ENCODE measurements around the gene SEMA5A.
"Not testable (repeated sequence)": the region's sequence is repeated elsewhere in the genome, so short reads cannot be mapped to it uniquely, and the experiment has no call there.

Gene SEMA5A

DNA sequence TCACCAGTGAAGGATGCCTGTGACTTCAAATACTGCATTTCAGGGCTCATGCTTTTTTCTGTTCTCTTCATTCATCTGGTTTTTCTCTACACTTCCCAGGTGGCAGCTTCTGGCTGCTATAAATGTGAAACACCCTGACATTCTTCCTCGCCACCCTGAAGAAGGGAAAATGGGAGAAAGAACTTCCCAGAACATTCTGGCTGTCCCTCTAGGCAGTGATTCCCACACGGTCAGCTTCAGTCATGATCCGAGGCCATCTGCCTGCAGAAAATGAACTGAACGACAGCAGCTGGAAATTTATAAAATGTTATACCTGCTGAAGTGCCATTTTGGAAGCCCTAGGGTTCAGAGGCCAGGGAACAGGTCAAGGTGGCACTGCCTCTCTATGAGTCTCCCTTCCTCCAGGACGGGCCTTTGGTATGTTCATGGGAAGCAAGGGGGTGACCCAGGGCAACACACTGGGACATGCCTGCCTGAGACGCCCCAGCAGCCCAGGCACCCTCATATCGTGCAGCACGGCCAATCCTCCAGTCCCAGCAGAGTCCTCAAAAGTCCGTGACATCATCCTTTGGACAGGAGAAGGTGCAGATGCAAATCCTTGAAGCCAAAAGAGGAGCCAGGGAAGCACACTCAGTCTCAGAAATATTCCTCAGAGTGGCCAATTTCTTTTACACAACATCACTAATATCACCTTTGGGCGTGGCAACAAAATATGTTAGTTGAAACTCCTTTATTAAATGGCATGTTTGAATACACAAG, 107.1 kb downstream of the SEMA5A start:
- DNase-seq, result no peak

DNA sequence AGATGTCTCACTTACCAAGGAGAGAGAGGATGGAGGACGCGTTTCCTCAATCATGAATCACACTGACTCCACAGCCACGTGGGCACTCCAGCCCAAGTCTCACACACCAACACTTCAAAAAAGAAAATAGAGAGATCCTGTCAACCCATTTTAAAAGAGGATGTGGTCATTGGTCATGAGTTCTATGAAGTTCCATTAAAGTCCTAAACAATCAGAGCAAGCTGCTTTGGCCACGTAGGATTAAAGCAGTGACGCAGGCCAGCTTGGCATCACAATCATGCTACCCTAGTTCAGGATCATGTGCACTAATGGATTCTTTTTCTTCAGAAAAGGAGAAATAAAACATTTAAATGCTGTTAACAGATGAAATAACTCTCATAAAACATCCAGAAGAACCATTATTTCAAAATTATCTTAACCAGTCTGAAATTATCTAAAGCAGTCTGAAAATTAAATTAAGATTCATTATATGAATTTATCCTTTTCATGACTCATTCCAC, 108.1 kb downstream of the SEMA5A start:
- no peak for DNase-seq

DNA sequence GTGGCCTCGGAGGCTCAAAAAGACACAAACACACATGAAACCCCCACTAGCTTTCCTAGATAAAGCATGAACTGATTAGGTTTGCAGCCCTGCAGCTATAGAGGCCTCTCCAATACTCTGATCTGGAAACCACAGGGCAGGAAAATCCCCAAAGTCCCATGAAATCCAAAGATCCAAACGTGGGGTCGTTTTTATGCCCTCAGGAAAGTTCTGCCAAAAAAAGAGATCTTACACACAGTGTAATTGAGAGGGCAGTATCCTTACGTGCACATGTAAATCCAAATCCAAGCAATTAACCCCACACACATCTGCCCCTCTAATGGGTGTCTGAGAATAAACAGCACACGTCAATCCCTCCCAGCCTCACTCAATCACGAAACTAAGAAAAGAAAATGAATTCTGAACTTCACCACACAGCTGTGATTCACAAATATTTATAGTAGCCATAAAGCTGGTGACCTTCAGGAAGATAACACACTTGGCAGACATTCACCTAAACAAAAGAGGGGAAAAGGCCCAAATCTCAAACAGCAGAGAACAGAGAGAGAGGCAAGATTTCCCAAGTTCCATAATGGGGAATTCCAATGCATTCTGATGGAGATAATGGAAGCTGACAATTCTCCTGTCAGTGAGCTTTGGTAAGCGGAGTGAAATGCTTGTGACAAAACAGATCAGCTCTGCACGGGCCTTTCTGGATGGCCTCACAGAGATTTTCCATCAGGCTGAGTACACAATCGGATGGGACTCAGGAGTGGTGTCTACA, 114.2 kb downstream of the SEMA5A start:
- no peak for DNase-seq

DNA sequence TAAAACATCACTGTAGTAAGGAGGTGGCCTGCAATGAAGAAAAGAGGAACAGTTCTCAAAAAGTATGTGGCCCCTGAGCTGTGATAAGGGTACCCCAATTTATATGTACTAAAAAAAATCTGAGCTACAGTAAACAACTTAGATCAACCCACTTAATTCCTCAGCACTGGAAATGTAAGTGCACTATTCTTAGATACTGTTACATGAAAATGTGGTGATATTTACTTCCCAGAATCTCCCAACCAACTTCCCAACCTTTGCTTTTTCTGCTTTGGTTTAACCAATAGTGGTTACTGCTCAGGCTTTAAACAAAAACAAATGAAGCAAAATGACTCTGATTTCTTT, 114.8 kb downstream of the SEMA5A start:
- no peak for DNase-seq

DNA sequence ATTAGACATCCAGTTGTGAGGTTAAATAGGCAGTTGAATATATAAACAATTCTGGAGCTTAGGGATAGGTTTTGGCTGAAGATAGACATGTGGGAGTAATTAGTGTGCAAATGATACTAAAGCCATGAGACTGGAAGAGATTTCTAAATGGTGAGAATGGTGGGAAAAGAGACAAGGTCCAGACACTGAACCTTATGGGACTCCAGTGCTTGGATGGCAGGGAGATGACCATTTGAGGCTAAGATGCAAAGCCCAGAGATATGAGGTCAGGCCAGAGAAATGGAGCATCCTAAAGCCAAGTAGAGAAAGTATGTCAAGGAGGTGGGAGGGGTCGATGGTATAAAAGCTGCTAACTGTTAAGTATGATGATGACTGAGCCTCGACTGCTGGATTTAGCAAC, 115.6 kb downstream of the SEMA5A start:
- DNase-seq, result no peak

DNA sequence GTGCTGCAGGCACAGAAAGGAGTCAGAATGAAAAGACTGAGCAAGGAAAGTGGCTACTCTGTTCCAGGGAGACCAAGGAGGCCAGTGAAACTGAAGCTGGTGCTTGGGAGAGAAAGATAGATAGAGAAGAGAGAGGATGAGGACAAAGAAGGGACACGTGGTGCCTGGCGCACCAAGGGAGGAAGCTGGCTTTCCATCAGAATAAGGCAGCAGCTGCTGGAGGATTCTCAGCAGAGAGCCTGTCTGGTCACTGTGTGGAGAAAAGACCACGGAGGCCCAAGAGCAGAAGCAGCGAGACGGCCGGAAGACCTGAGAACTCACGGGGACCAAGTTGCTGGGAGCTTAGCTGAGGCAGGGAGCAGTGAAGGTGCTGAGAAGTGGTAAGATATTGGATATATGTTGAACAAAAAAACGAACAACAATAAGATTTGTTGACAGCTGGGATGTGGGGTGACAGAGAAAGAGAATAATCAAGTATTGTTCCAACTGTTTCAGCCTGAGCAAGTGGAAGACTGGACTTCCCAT, 116.1 kb downstream of the SEMA5A start:
- DNase-seq, result no peak

DNA sequence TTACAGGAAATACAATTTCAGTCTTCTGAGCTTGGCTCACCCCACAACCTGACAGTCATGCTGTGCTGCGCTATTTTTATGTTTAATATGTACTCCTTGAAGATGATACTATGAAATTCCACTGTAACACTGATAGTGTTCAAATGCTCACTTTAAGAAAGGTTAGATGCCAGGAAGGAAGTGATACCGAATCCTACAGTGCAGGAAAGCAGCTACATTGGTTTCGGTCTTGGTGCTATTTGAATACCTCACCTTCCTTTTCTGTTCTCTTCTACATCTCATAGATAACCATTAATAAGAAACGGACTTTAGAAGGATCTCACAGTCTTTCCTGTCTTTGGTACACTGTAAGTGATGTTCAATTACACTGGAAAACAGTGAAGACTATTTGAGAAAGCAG, 117.6 kb downstream of the SEMA5A start:
- no peak for DNase-seq

DNA sequence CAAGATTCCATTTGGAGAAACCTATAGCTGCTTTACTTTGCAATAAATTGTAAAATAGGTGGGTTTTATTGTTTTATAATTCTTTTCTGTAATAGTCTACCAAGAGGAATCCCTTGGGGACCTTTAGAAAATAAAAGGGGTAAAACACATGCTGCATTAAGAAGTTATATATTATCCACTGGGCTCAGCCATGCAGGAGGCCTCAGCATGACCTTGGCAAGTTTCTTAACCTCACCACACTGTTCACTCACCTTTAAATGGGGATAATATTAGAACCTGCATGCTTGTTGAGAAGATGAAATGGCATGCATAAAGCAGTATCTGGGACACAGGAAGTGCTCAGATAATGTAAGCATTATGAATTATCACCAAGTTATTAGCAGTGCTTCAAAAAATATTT, 120.2 kb downstream of the SEMA5A start:
- no peak for DNase-seq

DNA sequence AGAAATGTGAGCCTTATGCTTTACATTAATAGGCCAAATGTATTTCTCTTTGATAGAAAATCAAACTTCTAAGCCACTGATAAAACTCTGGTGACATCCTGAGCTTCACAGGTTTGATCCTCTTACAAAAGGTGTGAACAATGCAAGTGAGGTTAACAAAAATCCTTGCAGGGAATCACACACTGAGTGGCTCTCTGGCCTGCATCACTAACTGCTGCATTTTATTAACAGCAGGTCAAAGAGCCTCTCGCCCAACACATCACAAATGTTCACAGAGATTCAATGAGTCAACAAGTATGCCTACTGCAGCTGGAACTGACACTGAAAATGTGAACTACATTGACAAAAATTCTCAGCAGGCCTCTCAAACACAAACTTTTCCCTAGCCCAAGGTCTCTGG, 122.3 kb downstream of the SEMA5A start:
- DNase-seq, result no peak

DNA sequence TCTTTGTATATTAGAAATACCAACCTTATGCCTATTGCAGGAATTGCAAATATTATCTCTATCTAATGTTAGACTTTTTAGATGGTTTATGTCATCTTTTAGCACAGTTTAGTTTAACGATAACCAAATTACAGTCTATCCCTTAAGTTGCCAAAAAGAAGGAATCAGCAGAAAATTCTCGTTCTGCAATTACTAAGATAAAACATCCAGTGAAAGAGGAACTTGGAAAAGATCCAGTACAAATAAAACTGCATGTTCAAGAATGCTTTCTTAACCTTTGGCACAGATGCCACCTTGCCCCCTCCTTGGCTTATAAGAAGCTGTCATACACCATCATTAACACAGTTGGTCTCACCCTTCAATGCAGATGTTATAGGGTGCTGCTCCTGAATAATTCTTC, 124.0 kb downstream of the SEMA5A start:
- no peak for DNase-seq

DNA sequence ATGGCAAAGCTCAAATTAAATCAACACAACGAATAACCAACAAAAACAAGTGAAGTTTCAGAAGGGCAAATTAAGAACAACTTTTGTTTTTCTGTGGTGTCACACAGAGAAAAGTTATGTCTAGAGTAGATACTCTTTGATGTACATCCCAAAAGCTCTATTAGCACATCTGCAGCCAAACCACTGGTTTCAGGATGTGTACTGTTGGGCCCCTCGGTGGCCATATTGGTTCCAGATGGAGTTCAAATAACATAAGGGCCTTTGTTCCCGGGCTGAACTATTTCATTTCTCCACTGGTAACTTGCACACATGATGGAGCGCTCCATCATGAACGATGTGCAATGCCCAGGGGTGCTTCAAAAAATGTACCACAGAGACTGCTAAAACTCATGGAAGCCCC, 126.1 kb downstream of the SEMA5A start:
- DNase-seq, result no peak

DNA sequence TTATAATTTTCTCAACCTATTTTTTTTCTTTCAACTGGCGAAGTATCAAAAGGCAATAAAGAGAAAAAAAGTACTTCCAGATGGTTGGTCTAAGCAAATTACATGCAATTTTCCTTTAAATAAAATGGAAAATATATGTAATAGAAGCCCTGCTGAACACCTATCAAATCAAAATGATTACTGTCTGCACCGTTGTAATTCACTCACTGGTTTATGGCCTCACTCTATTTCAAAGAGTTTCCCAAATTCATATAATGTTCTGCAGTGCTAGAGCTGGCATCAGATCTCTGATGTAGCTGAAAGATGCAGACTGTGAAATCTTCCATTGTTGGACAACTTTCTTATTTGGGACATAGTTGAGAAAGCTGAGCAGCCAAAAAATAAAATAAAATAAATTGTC, 130.3 kb downstream of the SEMA5A start:
- no peak for DNase-seq

DNA sequence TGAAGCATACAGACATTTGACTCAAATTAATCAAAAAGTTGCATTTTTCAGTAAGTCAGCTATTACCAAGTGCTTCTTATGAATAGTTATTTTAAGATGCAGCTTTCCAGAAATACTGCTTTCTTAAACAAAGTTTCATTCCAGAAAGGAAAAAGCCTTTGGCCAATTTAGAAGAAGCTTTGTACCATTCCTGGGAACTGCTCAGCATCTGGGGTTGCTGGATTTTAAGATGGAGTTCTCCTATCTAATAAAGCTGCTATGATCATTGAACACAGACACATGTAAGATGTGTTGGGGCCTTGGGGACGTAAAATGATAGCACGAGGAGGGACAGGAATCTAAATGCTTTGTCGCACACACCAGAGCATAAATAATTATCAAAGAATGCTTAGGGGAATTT, 130.8 kb downstream of the SEMA5A start:
- no peak for DNase-seq

DNA sequence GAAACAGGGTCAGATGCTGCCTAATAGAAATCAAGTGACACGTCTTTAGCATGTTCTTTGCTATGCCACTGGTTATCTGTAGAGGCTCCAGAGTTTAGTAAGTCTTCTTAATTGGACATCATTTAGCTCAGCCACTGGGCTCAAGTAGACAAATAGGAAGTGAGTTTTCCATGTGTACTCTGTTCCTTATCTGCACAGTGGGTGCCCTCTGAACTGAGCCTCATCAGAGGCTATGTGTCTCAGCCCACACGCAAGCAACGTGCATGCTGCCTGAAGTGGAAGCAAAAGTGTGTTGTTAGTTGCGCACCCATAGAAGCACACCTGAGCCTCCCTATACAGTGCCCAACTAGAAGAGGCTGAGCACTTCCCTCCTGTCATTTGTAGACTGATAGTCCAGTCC, 134.7 kb downstream of the SEMA5A start:
- DNase-seq, result no peak

DNA sequence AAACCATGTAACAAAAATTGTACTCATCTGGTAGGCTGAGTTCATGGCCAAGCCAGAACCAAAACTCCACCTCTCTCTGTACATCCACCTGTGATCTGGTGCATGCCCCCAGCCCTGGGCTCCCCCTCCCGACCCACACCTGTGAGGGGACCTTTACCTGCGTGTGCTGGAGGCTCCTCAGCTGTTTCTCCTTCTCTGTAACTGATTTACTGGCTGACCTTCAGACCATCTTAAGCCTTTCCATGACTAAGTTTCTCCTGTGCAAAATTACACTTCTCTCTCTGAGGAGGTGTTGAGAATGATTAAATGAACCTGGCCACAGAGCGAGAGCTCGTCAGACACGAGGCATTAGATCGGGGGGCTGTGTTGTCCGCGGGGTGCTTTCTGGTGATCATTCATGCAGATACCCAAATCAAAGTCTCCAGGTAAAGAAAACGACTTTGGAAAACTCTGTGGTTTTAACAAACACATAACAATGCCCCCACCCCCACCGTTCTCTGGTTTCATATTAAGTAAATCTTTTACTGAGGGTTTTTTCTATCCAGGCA, 136.4 kb downstream of the SEMA5A start:
- no peak for DNase-seq

DNA sequence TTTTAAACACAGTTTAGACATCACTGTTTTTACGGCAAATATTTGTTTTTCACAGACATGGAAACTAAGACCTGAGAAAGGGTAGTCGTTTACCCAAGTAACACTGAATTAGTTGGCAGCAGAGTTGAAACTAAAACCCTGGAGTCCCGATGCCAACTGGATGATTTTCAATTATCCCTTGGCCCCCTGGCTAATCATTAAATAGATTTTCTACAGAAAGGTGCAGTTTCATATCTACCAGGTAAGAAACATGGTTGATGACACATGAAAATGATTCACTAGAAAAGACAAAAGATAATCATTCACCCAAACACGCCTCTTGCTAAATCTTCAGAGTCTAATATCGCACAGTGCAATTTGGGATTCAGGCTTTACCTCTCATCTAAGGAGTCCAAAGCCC, 136.9 kb downstream of the SEMA5A start:
- no peak for DNase-seq

DNA sequence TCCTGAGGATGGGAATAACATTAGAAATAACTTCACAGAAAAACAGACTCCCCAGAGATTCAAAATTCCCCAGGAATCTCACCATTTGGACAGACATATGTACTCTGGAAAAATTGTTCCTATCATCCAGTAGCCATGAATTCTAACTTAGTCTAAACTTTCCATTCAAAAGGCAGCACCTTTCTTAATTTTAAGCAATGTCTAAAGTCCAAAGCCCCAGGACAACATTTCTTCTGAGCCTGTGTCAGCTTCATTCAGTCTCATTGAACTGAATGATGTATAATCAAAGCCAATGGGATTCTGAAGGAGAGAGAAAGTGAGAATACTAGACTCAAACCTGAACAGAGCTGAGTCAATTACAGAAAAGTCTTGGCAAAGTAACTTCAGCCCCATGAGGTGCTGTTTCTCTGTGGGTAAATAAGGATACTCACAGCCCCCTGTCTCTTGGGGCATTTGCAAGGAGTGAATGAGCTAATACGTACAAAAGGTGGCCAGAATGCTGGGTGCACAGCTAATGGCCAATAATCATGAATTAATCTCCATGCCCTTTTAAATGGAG, 140.6 kb downstream of the SEMA5A start:
- DNase-seq, result no peak

DNA sequence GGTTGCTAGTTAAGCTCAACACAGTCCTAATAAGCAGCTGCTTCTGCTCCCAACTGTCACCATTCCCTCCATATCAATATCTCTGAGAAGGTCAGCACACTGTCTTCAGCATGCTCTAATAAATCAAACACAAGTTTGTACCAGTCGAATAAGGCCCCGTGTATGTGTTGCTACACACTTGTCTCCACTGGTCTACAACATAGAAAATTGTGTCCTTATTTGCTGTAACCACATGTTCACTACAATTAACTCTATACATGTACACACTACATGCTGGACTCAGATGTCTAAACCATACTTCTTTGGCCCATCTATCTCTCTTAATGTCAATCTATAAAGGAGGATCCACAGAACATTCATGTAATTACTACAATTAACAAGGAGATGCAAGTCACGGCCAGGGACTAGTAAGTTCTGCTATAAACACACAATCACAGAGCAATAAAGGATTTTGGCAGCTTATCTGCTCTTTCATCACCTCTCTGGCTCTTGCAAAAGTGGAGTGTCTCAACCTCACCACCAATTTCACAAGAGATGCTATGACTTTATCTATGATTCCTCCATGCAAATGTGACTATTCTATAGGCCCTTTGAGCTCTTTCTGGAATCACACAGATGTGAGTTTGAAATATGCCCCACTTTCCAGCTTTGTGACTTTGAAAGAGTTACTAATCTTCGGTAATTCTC, 143.9 kb downstream of the SEMA5A start:
- no peak for DNase-seq

DNA sequence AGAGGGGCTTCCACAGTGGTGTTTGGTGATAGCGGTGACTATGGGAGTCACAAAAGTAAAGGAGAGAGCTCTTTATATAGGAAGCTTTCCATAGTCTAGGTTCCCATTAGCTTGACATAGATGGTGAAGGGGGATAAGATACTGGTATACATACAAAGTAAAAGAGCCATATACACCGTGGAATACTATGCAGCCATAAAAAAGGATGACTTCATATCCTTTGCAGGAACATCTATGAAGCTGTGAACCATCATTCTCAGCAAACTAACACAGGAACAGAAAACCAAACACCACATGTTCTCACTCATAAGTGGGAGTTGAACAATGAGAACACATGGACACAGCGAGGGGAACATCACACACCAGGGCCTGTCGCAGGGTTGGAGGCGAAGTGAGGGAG, 146.1 kb downstream of the SEMA5A start:
- not testable (repeated sequence) for DNase-seq

DNA sequence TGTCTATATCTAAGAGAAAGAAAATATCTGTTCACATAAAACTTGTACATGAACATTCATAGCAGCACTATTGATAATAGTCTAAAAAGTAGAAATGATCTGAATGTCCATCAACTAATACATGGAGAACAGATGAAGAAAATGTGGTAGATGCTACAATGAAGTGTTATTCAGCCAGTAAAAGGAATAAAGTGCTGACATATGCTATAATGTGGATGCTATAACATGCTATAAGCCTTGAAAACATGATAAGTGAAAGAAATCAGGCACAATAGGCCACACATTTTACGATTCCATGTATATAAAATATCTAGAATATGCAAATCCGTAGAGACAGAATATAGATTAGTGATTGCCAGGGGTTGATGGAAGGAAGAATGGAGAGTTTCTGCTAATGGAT, 146.8 kb downstream of the SEMA5A start:
- no peak for DNase-seq

DNA sequence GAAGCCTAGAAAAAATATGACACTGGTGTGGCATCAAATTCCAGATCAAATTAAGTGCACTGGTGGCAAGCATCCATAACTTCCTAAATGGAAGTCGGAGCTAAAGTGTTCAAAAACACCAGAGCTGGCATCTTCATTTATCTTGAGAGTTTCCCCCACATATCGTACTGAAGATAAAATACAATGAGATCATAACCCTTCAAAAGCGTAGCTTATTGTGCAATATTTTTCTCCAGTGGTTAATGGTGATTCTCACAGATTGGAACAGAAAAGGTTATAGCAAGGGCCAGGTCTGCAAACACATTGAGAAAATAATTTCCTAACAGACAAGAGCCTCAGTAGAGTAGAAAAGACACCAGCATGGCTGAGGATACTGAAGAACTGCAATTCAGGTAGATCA, 147.6 kb downstream of the SEMA5A start:
- DNase-seq, result no peak

DNA sequence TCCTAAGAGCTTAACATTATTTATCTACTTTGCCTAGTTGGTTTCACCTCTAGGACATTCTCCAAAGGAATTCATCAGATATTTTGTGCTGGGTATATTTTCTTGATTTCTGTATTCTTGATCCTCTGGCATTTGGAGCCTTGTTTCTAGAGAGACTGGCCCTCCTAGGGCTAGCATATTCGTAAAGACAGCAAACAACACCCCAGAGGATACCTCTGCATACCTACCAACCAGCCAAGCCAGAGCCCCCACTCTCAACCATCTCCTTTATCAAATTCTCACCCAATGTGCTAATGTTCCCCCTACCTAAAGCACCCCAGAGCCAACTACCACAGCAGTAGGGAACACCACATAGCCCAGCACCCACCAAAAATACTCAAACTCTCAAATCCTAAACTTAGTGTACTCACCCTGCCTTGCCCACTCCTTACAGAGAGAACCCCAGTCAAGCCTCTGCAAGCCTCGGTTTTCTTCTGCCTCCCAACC, 149.5 kb downstream of the SEMA5A start:
- DNase-seq, result no peak

DNA sequence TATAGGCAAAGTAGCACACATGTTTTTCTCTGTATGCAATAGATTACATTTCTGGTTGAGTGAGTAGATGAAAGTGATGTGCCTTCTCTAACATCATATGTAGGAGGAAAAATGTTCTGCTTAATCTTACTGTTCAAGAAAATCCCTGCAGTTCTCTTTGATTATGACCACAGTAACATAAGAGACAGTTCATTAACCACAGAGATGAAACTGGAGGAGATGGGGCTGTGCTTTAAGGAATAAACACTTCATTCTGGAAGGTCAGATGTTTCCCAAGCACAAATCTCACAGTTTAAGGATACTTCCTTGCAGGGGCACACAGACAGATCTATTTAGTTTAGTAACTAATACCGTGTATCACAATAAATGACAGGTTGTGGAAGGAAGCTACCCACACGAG, 150.2 kb downstream of the SEMA5A start:
- DNase-seq, result no peak

Data from activated naive CD4-positive, alpha-beta T cell treated with anti-CD3 and anti-CD28 coated beads, Interleukin-2, amount 50 U/mL, for 16 hours (primary cell).